Mammary epithelial cell (primary cell): ENCODE data around the gene PCBP3.

Experiments
- CTCF ChIP-seq, 2 donors: IDR thresholded peaks in 1 of 2; conservative IDR thresholded peaks in 1 of 2; 2 replicates each; pipeline ENCODE4 v1.5.1; 2011 to 2012; ENCODE audit warnings: inconsistent platforms in 2 of 2, low read length in 2 of 2, mild to moderate bottlenecking in 2 of 2, control low read depth in 1 of 2, low read depth in 1 of 2; ENCODE audit not compliant: insufficient read depth in 1 of 2; ENCODE audit errors: extremely low read depth in 1 of 2
- EZH2 ChIP-seq: IDR thresholded peaks from 2 replicates; pipeline ENCODE4 v1.6.1; 2012; ENCODE audit warnings: low read length, inconsistent platforms, borderline replicate concordance

GRCh38 chr21:45922648-45923047 is 279.1 kb downstream of the PCBP3 start:
- TF ChIP-seq CTCF (conservative IDR thresholded peaks at IDR 0.05 in 1 of 2, IDR thresholded peaks at IDR 0.05 in 1 of 2; ENCODE audit: extremely low read depth in 1 of 2, insufficient read depth in 1 of 2, low read depth in 1 of 2, low read length in 2 of 2) (no peak), EZH2 (no peak)
